MM.1S (cell line): ENCODE measurements around the gene ZNF516.

ENCODE experiments used
- DNase-seq: peaks from one replicate; pipeline ENCODE4 v3.0.0-alpha.2; 2015
- H2AFZ ChIP-seq: fragments of 300-600 bp; sonication (generic); 2 replicates; pipeline ENCODE4 v1.6.0; 2016; ENCODE audit warnings: antibody characterized with exemption, low read length
- H3F3A ChIP-seq: fragments of 300-600 bp; sonication (generic); 2 replicates; pipeline ENCODE4 v1.6.1; 2016; ENCODE audit warnings: mild to moderate bottlenecking, antibody characterized with exemption, low read length, moderate library complexity, mixed read lengths; ENCODE audit not compliant: insufficient read depth
- H3K27ac ChIP-seq: fragments of 300-600 bp; sonication (generic); 2 replicates; pipeline ENCODE4 v1.5.1; 2016; ENCODE audit warnings: mild to moderate bottlenecking, low read length
- H3K27me3 ChIP-seq: fragments of 300-600 bp; sonication (generic); replicated peaks from 2 replicates; pipeline ENCODE4 v1.6.0; 2016; ENCODE audit warnings: low read length; ENCODE audit not compliant: insufficient read depth
- H3K36me3 ChIP-seq: fragments of 300-600 bp; sonication (generic); replicated peaks from 2 replicates; pipeline ENCODE4 v1.6.1; 2016; ENCODE audit warnings: mild to moderate bottlenecking, low read length, mixed read lengths; ENCODE audit not compliant: insufficient read depth
- H3K4me1 ChIP-seq: fragments of 300-600 bp; sonication (generic); 2 replicates; pipeline ENCODE4 v1.6.1; 2016; ENCODE audit warnings: low read length, mixed read lengths
- H3K4me2 ChIP-seq: fragments of 300-600 bp; sonication (generic); 2 replicates; pipeline ENCODE4 v1.6.0; 2016; ENCODE audit warnings: low read depth, low read length
- H3K4me3 ChIP-seq: fragments of 300-600 bp; sonication (generic); 2 replicates; pipeline ENCODE4 v1.5.1; 2016; ENCODE audit warnings: low read length, mixed read lengths
- H3K79me2 ChIP-seq: fragments of 300-600 bp; sonication (generic); 2 replicates; pipeline ENCODE4 v1.6.1; 2016; ENCODE audit warnings: mixed run types, low read length, mixed read lengths
- H3K9ac ChIP-seq: fragments of 300-600 bp; sonication (generic); 2 replicates; pipeline ENCODE4 v1.6.1; 2016; ENCODE audit warnings: low read length, mixed read lengths
- H3K9me2 ChIP-seq: fragments of 300-600 bp; sonication (generic); replicated peaks from 2 replicates; pipeline ENCODE4 v1.6.1; 2016; ENCODE audit warnings: mild to moderate bottlenecking, low read length, mixed read lengths; ENCODE audit not compliant: insufficient read depth
- H3K9me3 ChIP-seq: fragments of 300-600 bp; sonication (generic); replicated peaks from 2 replicates; pipeline ENCODE4 v1.6.1; 2016; ENCODE audit warnings: mild to moderate bottlenecking, low read length, mixed read lengths; ENCODE audit not compliant: insufficient read depth
- H4K20me1 ChIP-seq: fragments of 300-600 bp; sonication (generic); 2 replicates; pipeline ENCODE4 v1.6.1; 2016; ENCODE audit warnings: mild to moderate bottlenecking, low read length, moderate library complexity, mixed read lengths; ENCODE audit not compliant: insufficient read depth
- EZH2 ChIP-seq: fragments of 300-600 bp; sonication (generic); optimal IDR thresholded peaks from 2 replicates; pipeline ENCODE3; 2017; ENCODE audit warnings: low read depth, mild to moderate bottlenecking, antibody characterized with exemption, low read length, mixed read lengths
- EZH2phosphoT487 ChIP-seq: fragments of 300-600 bp; sonication (generic); IDR thresholded peaks from 2 replicates; pipeline ENCODE4 v1.6.1; 2018; ENCODE audit warnings: antibody characterized with exemption, low read length
- TF ChIP-seq, protein P1 (sequence below): fragments of 300-600 bp; sonication (generic); IDR thresholded peaks from 2 replicates; pipeline ENCODE4 v1.5.1; 2016; ENCODE audit warnings: antibody characterized with exemption, low read length, mixed read lengths

ZNF516 gene

GRCh38 chr18:76468345-76469304, 26.4 kb downstream of the ZNF516 start:
- Histone ChIP-seq H3K27ac (no peak overlapping the region), H3K9me3 (no peaks in the 10 kb centered on the region), H4K20me1 (no peaks in the 10 kb centered on the region), H3K4me1 (no peaks in the 10 kb centered on the region), H2AFZ (no peak overlapping the region), H3K27me3 (no peaks in the 10 kb centered on the region), H3K79me2 (peaks cover 11% of the 10 kb centered on the region), H3K9me2 (no peaks in the 10 kb centered on the region), H3K4me3 (no peak overlapping the region), H3K9ac (no peak overlapping the region), H3K4me2 (no peak overlapping the region), H3F3A (no peaks in the 10 kb centered on the region), H3K36me3 (no peaks in the 10 kb centered on the region)
- DNase-seq, result no peak
- no peak for TF ChIP-seq EZH2

- H3K27me3 ChIP-seq, result no peaks in the 10 kb centered on the region
- no peak overlapping the region for H2AFZ ChIP-seq
- no peaks in the 10 kb centered on the region for H3K36me3 ChIP-seq
- H3K79me2 ChIP-seq, result peaks cover 8% of the 10 kb centered on the region
- no peak overlapping the region for H3K9ac ChIP-seq
- no peak for DNase-seq
- TF ChIP-seq EZH2, result no peak
- no peak for TF ChIP-seq EZH2phosphoT487
- TF ChIP-seq, protein P1, sequence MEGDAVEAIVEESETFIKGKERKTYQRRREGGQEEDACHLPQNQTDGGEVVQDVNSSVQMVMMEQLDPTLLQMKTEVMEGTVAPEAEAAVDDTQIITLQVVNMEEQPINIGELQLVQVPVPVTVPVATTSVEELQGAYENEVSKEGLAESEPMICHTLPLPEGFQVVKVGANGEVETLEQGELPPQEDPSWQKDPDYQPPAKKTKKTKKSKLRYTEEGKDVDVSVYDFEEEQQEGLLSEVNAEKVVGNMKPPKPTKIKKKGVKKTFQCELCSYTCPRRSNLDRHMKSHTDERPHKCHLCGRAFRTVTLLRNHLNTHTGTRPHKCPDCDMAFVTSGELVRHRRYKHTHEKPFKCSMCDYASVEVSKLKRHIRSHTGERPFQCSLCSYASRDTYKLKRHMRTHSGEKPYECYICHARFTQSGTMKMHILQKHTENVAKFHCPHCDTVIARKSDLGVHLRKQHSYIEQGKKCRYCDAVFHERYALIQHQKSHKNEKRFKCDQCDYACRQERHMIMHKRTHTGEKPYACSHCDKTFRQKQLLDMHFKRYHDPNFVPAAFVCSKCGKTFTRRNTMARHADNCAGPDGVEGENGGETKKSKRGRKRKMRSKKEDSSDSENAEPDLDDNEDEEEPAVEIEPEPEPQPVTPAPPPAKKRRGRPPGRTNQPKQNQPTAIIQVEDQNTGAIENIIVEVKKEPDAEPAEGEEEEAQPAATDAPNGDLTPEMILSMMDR, result no peak
- H3K9me3 ChIP-seq, result no peaks in the 10 kb centered on the region
- no peaks in the 10 kb centered on the region for H3F3A ChIP-seq
- no peaks in the 10 kb centered on the region for H3K9me2 ChIP-seq
- no peak overlapping the region for H3K4me3 ChIP-seq
- H3K4me2 ChIP-seq, result no peak overlapping the region
- no peak overlapping the region for H3K27ac ChIP-seq
- H3K4me1 ChIP-seq, result no peaks in the 10 kb centered on the region
- H4K20me1 ChIP-seq, result no peaks in the 10 kb centered on the region
Measured at GRCh38 chr18:76467371-76468190, 27.5 kb downstream of the ZNF516 start.

- no peaks in the 10 kb centered on the region for H3K79me2 ChIP-seq
- H3K4me1 ChIP-seq, result no peaks in the 10 kb centered on the region
- DNase-seq, result no peak
- H2AFZ ChIP-seq, result no peak overlapping the region
- H4K20me1 ChIP-seq, result no peaks in the 10 kb centered on the region
- no peaks in the 10 kb centered on the region for H3K9me2 ChIP-seq
- H3K27me3 ChIP-seq, result no peaks in the 10 kb centered on the region
- no peak overlapping the region for H3K4me2 ChIP-seq
- H3K9me3 ChIP-seq, result no peaks in the 10 kb centered on the region
- no peak overlapping the region for H3K4me3 ChIP-seq
- no peak overlapping the region for H3K27ac ChIP-seq
- H3K36me3 ChIP-seq, result no peaks in the 10 kb centered on the region
- H3F3A ChIP-seq, result no peaks in the 10 kb centered on the region
- TF ChIP-seq EZH2, result no peak
- TF ChIP-seq EZH2phosphoT487, result no peak
- TF ChIP-seq, protein P1, result no peak
- no peak overlapping the region for H3K9ac ChIP-seq
Measured at GRCh38 chr18:76466410-76466991, 28.5 kb downstream of the ZNF516 start.
